Measurements from ENCODE around the gene COG1. TPM values are rescaled to one million over a fixed set of nuclear protein-coding genes. Genes with fewer than 3 reads are reported as not detected.
"Not testable (repeated sequence)": the region's sequence is repeated elsewhere in the genome, so short reads cannot be mapped to it uniquely, and the experiment has no call there.

COG1 gene
- 26.3 and 26.7 TPM in 2 replicates for total RNA-seq

DNA sequence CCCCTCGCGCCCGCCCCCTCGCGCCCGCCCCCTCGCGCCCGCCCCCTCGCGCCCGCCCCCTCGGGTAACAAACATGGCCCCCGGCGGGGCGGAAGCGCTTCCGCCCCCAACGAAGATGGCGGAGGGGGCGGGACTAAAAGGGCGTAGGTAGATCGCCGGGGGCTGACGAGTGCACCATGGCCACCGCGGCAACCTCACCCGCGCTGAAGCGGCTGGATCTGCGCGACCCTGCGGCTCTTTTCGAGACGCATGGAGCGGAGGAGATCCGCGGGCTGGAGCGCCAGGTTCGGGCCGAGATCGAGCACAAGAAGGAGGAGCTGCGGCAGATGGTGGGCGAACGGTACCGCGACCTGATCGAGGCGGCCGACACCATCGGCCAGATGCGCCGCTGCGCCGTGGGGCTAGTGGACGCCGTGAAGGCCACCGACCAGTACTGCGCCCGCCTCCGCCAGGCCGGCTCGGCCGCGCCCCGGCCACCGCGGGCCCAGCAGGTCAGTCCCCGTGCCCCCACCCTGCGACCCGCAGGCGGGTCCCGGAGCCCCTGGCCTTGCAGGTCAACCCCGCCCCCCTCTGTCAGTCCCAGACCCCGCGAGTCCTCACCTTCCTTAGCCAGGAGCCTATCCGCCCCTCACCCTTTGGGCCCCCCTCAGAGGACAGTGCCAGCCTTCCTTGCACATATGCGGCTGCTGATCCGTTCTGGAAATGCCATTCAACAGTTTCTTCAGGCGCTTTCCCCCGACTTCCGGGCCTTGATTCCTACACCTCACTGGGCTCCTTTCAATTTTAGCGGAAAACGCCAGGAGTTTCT, at the start of gene COG1:
Gene COG1 (plus strand): TSS at position 162 of the 808 bp plus-strand sequence. CDS start 15 bp downstream, at position 177.
- H3K27me3 ChIP-seq (ENCODE audit: control insufficient read depth, insufficient read depth, low read length): no peaks in the 10 kb centered on the region
- peak; percentile 49 for DNase-seq (ENCODE audit: low read depth)
- TF ChIP-seq, protein P1, sequence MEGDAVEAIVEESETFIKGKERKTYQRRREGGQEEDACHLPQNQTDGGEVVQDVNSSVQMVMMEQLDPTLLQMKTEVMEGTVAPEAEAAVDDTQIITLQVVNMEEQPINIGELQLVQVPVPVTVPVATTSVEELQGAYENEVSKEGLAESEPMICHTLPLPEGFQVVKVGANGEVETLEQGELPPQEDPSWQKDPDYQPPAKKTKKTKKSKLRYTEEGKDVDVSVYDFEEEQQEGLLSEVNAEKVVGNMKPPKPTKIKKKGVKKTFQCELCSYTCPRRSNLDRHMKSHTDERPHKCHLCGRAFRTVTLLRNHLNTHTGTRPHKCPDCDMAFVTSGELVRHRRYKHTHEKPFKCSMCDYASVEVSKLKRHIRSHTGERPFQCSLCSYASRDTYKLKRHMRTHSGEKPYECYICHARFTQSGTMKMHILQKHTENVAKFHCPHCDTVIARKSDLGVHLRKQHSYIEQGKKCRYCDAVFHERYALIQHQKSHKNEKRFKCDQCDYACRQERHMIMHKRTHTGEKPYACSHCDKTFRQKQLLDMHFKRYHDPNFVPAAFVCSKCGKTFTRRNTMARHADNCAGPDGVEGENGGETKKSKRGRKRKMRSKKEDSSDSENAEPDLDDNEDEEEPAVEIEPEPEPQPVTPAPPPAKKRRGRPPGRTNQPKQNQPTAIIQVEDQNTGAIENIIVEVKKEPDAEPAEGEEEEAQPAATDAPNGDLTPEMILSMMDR (IDR thresholded peaks at IDR 0.05; ENCODE audit: insufficient read depth, low read length, poor library complexity, severe bottlenecking): no peak

GRCh38 chr17:73144209-73144608, 48.6 kb upstream of the COG1 start:
- not testable (repeated sequence) for H3K36me3 ChIP-seq (ENCODE audit: control insufficient read depth, insufficient read depth, low read length); DNase-seq (ENCODE audit: low read depth); H3K27me3 ChIP-seq (ENCODE audit: control insufficient read depth, insufficient read depth, low read length); H3K4me3 ChIP-seq (ENCODE audit: low read depth, low read length)

More for the DNA sequence above, at the start of gene COG1:
- Histone ChIP-seq H3K4me3 (ENCODE audit: low read depth, low read length) (peak within 1 kb of the TSS; percentile 85), H3K36me3 (ENCODE audit: control insufficient read depth, insufficient read depth, low read length) (peaks cover 1% of the 10 kb centered on the region)

DNA sequence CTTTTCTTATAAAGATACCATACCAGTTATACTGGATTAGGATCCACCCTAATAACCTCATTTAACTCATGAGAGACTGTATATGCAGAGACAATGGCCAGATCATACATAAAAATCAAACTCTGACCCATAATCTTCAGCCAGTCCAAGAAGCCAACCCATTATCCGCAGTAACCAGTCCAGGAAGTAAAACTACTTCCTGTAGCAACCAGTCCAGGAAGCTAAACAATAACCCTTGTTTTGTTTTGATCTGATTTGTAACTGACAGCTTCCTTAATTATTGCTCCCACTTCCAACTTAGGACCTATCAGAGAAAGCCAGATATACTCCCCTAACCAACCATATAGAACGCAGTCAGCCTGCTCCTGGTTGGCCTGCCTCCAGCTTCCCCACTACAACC, 47.2 kb upstream of the COG1 start:
- no peaks in the 10 kb centered on the region for H3K36me3 ChIP-seq (ENCODE audit: control insufficient read depth, insufficient read depth, low read length)
- TF ChIP-seq, protein P1 (IDR thresholded peaks at IDR 0.05; ENCODE audit: insufficient read depth, low read length, poor library complexity, severe bottlenecking): no peak
- no peak for DNase-seq (ENCODE audit: low read depth)
- H3K27me3 ChIP-seq (ENCODE audit: control insufficient read depth, insufficient read depth, low read length): peaks cover 1% of the 10 kb centered on the region
- H3K4me3 ChIP-seq (ENCODE audit: low read depth, low read length): no peak overlapping the region

DNA sequence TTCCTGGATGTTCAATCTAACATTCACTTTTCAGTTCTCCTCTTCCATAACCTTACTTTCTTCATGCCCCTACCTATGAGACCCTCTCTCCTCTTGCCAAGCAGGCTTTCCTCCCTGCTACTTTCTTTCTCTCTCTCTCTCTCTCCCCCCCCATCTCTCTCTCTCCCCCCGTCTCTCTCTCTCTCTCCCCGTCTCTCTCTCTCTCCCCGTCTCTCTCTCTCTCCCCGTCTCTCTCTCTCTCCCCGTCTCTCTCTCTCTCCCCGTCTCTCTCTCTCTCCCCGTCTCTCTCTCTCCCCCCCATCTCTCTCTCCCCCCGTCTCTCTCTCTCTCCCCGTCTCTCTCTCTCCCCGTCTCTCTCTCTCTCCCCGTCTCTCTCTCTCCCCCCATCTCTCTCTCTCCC, 45.1 kb upstream of the COG1 start:
- not testable (repeated sequence) for H3K36me3 ChIP-seq (ENCODE audit: control insufficient read depth, insufficient read depth, low read length); DNase-seq (ENCODE audit: low read depth); H3K4me3 ChIP-seq (ENCODE audit: low read depth, low read length); H3K27me3 ChIP-seq (ENCODE audit: control insufficient read depth, insufficient read depth, low read length)

- Histone ChIP-seq H3K4me3 (ENCODE audit: low read depth, low read length) (no peak overlapping the region), H3K36me3 (ENCODE audit: control insufficient read depth, insufficient read depth, low read length) (no peaks in the 10 kb centered on the region), H3K27me3 (ENCODE audit: control insufficient read depth, insufficient read depth, low read length) (no peaks in the 10 kb centered on the region)
- TF ChIP-seq, protein P1 (IDR thresholded peaks at IDR 0.05; ENCODE audit: insufficient read depth, low read length, poor library complexity, severe bottlenecking): no peak
- no peak for DNase-seq (ENCODE audit: low read depth)
Observed at GRCh38 chr17:73148540-73149334, 44.1 kb upstream of the COG1 start.

- not testable (repeated sequence) for DNase-seq (ENCODE audit: low read depth); H3K4me3 ChIP-seq (ENCODE audit: low read depth, low read length); H3K27me3 ChIP-seq (ENCODE audit: control insufficient read depth, insufficient read depth, low read length); H3K36me3 ChIP-seq (ENCODE audit: control insufficient read depth, insufficient read depth, low read length)
Observed at GRCh38 chr17:73150622-73151300, 42.1 kb upstream of the COG1 start.
